Heart right ventricle (tissue), 16 donors: ENCODE measurements around the gene CAPZB. TPM values are rescaled to one million over a fixed set of nuclear protein-coding genes. Genes with fewer than 3 reads are reported as not detected.

ENCODE experiments used
- ATAC-seq, 8 donors: fragments of 200-7000 bp; cut with Tn5 transposase; one replicate each; pipeline ENCODE4 v1.9.1; 2020; ENCODE audit warnings: mild to moderate bottlenecking in 8 of 8, moderate library complexity in 8 of 8, moderate number of reproducible peaks in 1 of 8
- DNase-seq, 2 donors: peaks; one replicate each; pipeline ENCODE4 v3.0.0-alpha.2; 2020
- H3K27ac ChIP-seq, 10 donors: fragments of 200-600 bp; sonication (generic) in 2 of 10; one replicate each; pipeline versions ENCODE4 v1.5.0 to v1.8.0; 2020 to 2022; ENCODE audit warnings: mild to moderate bottlenecking in 3 of 10
- H3K27me3 ChIP-seq, 7 donors: fragments of 200-600 bp; one replicate each; pipeline ENCODE4 v1.8.0; 2021 to 2022; ENCODE audit warnings: mild to moderate bottlenecking in 2 of 7
- H3K36me3 ChIP-seq, 9 donors: fragments of 200-600 bp; sonication (generic) in 1 of 9; one replicate each; pipeline versions ENCODE4 v1.5.0 to v1.8.0; 2020 to 2022; ENCODE audit warnings: mild to moderate bottlenecking in 2 of 9
- H3K4me1 ChIP-seq, 9 donors: fragments of 200-600 bp; sonication (generic) in 1 of 9; one replicate each; pipeline versions ENCODE4 v1.5.0 to v1.8.0; 2020 to 2022; ENCODE audit warnings: mild to moderate bottlenecking in 4 of 9
- H3K4me3 ChIP-seq, 10 donors: fragments of 200-600 bp; sonication (generic) in 2 of 10; one replicate each; pipeline versions ENCODE4 v1.5.0 to v1.8.0; 2020 to 2022; ENCODE audit warnings: mild to moderate bottlenecking in 7 of 10, moderate library complexity in 2 of 10
- H3K9me3 ChIP-seq, 11 donors: fragments of 200-600 bp in 10 of 11; sonication (generic) in 2 of 11; one replicate each; pipeline versions ENCODE4 v1.5.0 to v1.8.0; 2013 to 2022; ENCODE audit warnings: mild to moderate bottlenecking in 2 of 11, control low read depth in 1 of 11, moderate library complexity in 1 of 11
- WGBS, 2 donors: extraction: QIAGEN DNeasy Blood & Tissue Kit; methylation state at CpG; one replicate each; pipeline ENCODE4 v1.1.7; 2013; ENCODE audit warnings: inconsistent platforms in 1 of 2; 5-methylcytosine and 5-hydroxymethylcytosine counted together
- intact Hi-C, 10 donors: fragments of 100-400 bp; cut with DNase I; formaldehyde crosslinking; loops; one replicate each; pipeline versions ENCODE4 v1.11.1 to v1.14.2; 2022
- polyA plus RNA-seq, 2 donors: library from polyadenylated mRNA; stranded (reverse); fragments of 200-250 nt; gene quantifications; one replicate each; pipeline ENCODE4 v1.2.3, GENCODE V29; 2013
- total RNA-seq, 10 donors: library from RNA; stranded (reverse); fragmentation: NEBNext Ultra II Directional in 3 of 10; extraction: Animal tissue kit (Norgen Biotek cat#: 25700) in 3 of 10; gene quantifications; one replicate each; pipeline versions ENCODE4 v1.2.1 to v1.2.4, GENCODE V29; 2021 to 2023
- TF ChIP-seq, protein P1 (sequence below), 9 donors: fragments of 200-600 bp; sonication (generic) in 2 of 9; IDR thresholded peaks; one replicate each; pipeline versions ENCODE4 v1.5.0 to v1.8.0; 2021 to 2022; ENCODE audit warnings: antibody characterized with exemption in 9 of 9, mild to moderate bottlenecking in 5 of 9, moderate library complexity in 1 of 9
- donor health status: Arrhythmogenic right ventricular cardiomyopathy.
- donor health status: ischemic (EF 13 %, LVEDD 7.1; RV severe dilation, severe dysfunction).
- donor health status: healthy with polysubstance abuse.
- donor health status: DM: no; HTN: yes; CAD: no.
- donor health status: DM: no; HTN: no; CAD: no.
- donor health status: ischemic (EF 25% LVEDD 6.9; RV normal size, moderate dysfunction).
- donor health status: ischemic (EF 25% LVEDD 5.7; RV mildly dilated, moderate dysfunction).
- donor health status: healthy.
- donor health status: DM: yes; HTN: yes; CAD: no.
- donor health status: Ischemic cardiomyopathy.
- donor health status: ischemic (EF 35%, LVEDD 5.7; RV mildly dilated, moderate dysfunction).
- donor health status: nonischemic (EF 11% LVEDD 7.7; RV severe dilation, severe dysfunction).
- donor health status: DM: yes; HTN: yes; CAD: no.
- donor health status: PGD.
- donor health status: ischemic (EF 29% LVEDD 5.4; RV normal size, mild dysfunction).
- donor health status: nonischemic (EF 23%, LVEDD 6.1; RV moderate dilation, normal function).

Gene CAPZB
- total and polyA plus RNA-seq, 12 donors, result 158 to 307 (median 228) TPM

DNA sequence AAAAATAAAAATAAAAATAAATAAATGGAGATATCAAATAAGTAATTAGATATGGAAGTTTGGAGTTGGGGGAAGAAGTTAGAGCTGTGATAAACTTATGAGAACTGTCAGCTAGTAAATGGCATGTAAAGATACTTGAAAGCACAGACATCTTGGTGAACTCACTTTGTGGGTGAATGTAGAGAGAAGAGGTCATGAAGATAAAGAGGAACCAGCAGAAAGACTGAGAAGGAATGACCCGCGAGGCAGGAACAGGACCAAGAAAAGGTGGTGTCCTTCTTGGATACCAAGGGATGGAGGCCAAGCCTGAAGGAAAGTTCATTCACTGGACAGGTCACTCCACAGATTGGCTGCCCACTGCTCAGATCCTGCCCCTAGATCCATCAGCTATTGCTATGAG lies 4.7 kb upstream of the CAPZB start:
- intact Hi-C loops, result loop anchor here (5.0 to 10.0 kb wide), 10 partner anchors 55 to 165 kb away; partner anchors contain the start of gene NBL1 (in 3 of the 10)
- no peak for ATAC-seq
- H3K27ac ChIP-seq, result no peak overlapping the region
- no peaks in the 10 kb centered on the region for H3K27me3 ChIP-seq
- no peak for DNase-seq
- no peaks in the 10 kb centered on the region for H3K36me3 ChIP-seq
- no peaks in the 10 kb centered on the region for H3K9me3 ChIP-seq
- peaks cover 3 to 38% (median 32%) of the 10 kb centered on the region in 9 donors for H3K4me1 ChIP-seq
- H3K4me3 ChIP-seq, result no peak overlapping the region
- TF ChIP-seq, protein P1, sequence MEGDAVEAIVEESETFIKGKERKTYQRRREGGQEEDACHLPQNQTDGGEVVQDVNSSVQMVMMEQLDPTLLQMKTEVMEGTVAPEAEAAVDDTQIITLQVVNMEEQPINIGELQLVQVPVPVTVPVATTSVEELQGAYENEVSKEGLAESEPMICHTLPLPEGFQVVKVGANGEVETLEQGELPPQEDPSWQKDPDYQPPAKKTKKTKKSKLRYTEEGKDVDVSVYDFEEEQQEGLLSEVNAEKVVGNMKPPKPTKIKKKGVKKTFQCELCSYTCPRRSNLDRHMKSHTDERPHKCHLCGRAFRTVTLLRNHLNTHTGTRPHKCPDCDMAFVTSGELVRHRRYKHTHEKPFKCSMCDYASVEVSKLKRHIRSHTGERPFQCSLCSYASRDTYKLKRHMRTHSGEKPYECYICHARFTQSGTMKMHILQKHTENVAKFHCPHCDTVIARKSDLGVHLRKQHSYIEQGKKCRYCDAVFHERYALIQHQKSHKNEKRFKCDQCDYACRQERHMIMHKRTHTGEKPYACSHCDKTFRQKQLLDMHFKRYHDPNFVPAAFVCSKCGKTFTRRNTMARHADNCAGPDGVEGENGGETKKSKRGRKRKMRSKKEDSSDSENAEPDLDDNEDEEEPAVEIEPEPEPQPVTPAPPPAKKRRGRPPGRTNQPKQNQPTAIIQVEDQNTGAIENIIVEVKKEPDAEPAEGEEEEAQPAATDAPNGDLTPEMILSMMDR (IDR thresholded peaks at IDR 0.05), result no peak
- 63 to 81% methylated on average over 2 of the region's 2 CpGs for WGBS, 2 donors

DNA sequence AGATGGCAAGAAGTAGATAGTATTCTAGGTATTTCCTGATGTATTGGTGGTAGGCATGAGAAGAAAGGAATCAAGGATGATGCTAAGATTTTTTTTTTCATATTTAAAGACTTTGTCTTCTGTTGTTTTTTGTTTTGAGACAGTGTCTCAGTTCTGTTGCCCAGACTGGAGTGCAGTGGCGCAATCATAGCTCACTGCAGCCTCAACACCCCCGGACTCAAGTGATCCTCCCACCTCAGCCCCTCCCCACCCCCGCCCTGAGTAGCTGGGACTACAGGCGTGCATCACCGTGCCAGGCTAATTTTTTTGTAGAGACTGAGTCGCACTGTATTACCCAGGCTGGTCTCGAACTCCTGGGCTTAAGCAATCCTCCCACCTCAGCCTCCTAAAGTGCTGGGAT lies 2.8 kb upstream of the CAPZB start:
- H3K4me3 ChIP-seq, result no peak overlapping the region
- TF ChIP-seq, protein P1 (IDR thresholded peaks at IDR 0.05), result no peak
- 85 to 88% methylated on average over 7 of the region's 7 CpGs for WGBS, 2 donors
- peak overlapping the region in 7 of 10 donors; percentile 17 to 100 (median 99) for H3K27ac ChIP-seq
- no peak for DNase-seq
- ATAC-seq, result no peak
- peaks cover 0 to 10% (median 0%) of the 10 kb centered on the region in 9 donors for H3K36me3 ChIP-seq
- peaks cover 13 to 38% (median 35%) of the 10 kb centered on the region in 9 donors for H3K4me1 ChIP-seq
- no peaks in the 10 kb centered on the region for H3K27me3 ChIP-seq
- H3K9me3 ChIP-seq, result no peaks in the 10 kb centered on the region
- intact Hi-C loops, result loop anchor here (5.0 to 10.0 kb wide), 10 partner anchors 53 to 167 kb away; partner anchors contain the start of gene NBL1 (in 3 of the 10)

DNA sequence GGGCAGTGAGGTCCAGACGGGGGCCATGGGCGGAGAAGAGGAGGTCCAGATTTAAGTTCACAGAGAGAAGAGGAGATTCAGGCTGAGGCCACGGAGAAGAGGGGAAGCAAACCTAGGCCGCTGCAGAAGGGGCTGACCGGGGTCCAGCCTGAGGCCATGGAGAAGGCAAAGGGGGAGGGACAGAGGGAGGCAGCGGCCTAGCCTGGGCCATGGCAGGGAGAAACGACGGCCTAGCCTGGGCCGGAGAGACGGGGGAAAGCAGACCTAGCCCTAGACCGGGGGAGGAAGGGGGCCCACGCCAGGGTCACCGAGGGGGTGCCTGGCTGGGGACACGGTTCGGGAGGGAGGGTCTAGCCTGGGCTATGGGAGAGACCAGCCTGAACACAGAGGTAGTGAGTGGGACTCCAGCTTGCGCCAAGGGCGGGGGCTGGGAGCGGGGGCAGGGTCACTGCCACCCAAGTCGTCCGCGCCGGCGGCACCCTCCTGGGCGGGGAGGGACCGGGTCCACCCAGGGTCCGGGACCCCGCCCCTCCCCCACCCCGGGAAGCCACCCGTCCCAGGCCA lies 459 bp downstream of the CAPZB start:
- Histone ChIP-seq H3K27me3 (no peaks in the 10 kb centered on the region), H3K27ac (peak overlapping the region; percentile 89 to 100 (median 100)), H3K4me3 (peak overlapping the region; percentile 79 to 100 (median 100)), H3K9me3 (no peaks in the 10 kb centered on the region), H3K36me3 (peaks cover 0 to 41% (median 0%) of the 10 kb centered on the region in 9 donors), H3K4me1 (peaks cover 36 to 71% (median 67%) of the 10 kb centered on the region in 9 donors)
- TF ChIP-seq, protein P1 (IDR thresholded peaks at IDR 0.05), result no peak
- 0 to 1% methylated on average over 22 to 28 of the region's 29 CpGs for WGBS, 2 donors
- peak; percentile 13 to 61 (median 20) for ATAC-seq
- DNase-seq, result no peak
- intact Hi-C loops, result loop anchor here (1.0 to 10.0 kb wide), 15 partner anchors 38 to 170 kb away; partner anchors contain the start of gene NBL1 (in 3 of the 10)

DNA sequence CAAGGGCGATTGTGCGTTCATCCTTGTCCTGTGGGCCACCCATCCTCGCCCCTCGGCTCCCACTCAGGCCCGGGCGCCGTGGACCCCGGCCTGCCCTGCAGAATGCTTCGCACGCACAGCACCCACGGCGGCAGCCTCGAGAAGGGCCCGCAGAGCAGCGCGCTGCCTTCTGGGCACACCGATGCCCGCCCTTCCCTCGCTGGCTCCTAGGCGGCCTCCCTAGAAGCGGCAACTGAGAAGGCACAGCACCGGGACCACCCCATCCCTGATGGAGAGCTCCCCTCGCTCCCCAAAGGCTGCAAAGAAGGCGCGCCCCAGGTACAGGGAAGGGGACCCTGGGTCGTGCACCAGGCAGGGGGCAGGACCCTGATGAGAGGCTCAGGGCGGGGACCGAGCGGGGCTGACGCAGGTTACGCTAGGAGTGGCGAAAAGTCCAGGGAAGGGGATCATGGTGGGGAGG lies 971 bp downstream of the CAPZB start:
- Histone ChIP-seq H3K27me3 (no peaks in the 10 kb centered on the region), H3K9me3 (no peaks in the 10 kb centered on the region), H3K4me1 (peaks cover 41 to 76% (median 72%) of the 10 kb centered on the region in 9 donors), H3K36me3 (peaks cover 0 to 41% (median 0%) of the 10 kb centered on the region in 9 donors), H3K27ac (peak overlapping the region in 9 of 10 donors; percentile 94 to 100 (median 100)), H3K4me3 (peak overlapping the region; percentile 79 to 100 (median 100))
- peak in 3 of 8 donors; percentile 1 to 6 (median 3) for ATAC-seq
- DNase-seq, result peak in 1 of 2 donors; percentile 26
- 4% methylated on average over 32 of the region's 32 CpGs for WGBS, 2 donors
- intact Hi-C loops, result loop anchor here in 8 of 10 donors (5.0 to 10.0 kb wide), 10 partner anchors 37 to 170 kb away; partner anchors contain the start of gene NBL1 (in 3 of the 8)
- TF ChIP-seq, protein P1 (IDR thresholded peaks at IDR 0.05), result no peak
